Glomerular endothelial cell (primary cell): ENCODE results near the gene DENND1A. TPM values are rescaled to one million over a fixed set of nuclear protein-coding genes. Genes with fewer than 3 reads are reported as not detected.

Experiments used
- DNase-seq: peaks from one replicate; pipeline ENCODE4 v3.0.0-alpha.2; 2011; ENCODE audit warnings: low read depth, low spot score; ENCODE audit errors: extremely low read depth
- total RNA-seq: library from RNA; depleted of rRNA; stranded (reverse); fragments of >200 nt; gene quantifications from 2 replicates; pipeline ENCODE4 v1.2.3, GENCODE V29; 2015

DENND1A gene
- total RNA-seq, 1 donor from 2014 or later, result 18.1 TPM

DNA sequence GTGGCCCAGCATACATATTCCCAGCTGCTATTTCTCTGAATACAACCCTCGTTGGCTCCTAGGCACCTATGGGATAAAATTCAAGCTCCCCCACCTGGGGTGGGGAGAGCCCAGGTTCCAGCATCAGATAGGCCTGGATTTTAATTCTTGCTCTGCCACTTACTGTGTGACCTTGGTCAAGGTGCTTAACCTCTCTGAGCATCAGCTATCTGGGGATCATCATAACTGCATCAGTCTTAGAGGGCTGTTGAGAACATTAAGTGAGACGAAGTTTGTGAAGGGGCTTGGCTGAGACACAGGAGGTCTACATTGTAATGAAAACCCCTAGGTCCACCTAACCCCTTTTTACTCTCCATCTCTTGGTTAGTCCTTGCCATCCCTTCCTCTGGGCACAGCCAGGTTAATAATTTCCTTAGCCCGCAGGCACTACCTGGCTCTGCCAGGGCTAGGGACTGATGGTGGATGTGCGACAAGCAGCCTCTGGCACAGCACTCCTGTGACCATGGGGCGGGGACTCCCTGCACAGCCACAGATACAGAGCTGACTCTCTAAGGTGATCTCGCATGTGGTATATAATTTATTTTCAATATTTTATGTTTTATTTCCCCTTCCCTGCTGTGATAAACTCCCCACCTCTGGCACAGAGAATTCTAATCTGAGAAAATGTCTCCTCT is 505.2 kb downstream of the DENND1A start:
- no peak for DNase-seq

DNA sequence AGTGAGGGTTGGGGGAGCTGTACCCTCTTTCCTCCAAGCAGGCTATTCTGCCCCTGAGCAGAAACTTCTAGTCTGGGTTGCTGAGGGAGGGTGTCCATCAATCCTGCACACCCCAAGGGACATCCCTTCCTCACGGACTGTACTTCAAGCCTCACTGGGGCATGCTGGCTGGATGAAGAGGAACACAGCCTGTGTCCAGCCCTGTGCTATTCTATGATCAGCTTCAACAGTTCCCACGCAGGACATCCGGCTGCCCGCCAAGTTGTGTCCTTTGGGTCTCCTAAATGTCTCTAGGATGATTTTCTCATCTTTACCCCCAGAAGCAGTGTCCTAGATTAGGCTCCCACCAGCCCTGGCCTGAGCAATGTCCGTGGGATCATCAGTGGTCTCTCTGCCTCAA is 505.8 kb downstream of the DENND1A start:
- DNase-seq, result no peak

DNA sequence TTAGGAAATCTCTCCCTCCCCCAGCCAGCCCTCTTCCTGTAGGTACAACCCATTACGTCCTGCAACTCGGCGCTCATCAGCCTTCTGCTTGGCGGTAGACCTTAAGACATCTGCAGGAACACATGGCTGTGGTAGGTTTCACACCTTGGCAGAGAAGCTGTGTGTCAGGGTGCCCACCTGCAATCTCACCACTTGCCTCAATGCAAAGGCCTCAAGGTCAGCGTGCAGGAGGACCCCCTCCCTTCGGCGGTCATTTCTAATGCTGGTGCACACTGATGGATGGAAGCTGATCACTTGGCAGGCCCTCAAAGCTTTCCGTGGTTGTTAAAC is 506.6 kb downstream of the DENND1A start:
- DNase-seq, result no peak

DNA sequence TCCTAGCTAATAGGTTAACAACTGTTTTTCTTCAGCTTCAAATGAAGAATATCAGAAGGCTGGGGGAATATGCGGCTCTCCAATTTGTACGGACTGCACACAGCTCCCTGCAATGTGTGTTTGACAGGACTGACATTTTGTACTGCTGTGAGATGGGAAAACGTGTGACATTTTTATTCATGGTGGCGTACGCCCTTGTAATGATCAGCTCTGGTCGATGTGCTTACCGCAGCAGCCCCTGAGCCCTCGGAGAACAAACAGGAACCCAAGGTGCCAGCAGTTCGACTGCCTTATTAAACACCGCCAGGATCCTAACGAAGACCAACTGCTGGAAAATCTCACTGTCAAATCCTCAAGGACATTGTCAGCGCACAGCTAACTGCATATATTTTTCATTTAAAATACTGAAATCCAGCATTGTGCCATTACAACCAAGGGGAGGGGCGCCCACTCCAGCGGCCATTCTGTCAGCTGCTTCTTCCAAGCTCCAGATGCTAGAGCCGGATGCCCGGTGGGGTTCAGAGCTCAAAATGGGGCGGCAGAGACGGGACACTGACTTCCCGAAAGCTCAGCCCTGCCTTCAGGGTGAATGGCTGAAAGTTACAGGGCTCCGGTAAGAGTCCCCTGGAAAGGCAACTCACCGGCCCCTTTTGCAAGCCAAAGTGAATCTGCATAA is 507.2 kb downstream of the DENND1A start:
- no peak for DNase-seq

DNA sequence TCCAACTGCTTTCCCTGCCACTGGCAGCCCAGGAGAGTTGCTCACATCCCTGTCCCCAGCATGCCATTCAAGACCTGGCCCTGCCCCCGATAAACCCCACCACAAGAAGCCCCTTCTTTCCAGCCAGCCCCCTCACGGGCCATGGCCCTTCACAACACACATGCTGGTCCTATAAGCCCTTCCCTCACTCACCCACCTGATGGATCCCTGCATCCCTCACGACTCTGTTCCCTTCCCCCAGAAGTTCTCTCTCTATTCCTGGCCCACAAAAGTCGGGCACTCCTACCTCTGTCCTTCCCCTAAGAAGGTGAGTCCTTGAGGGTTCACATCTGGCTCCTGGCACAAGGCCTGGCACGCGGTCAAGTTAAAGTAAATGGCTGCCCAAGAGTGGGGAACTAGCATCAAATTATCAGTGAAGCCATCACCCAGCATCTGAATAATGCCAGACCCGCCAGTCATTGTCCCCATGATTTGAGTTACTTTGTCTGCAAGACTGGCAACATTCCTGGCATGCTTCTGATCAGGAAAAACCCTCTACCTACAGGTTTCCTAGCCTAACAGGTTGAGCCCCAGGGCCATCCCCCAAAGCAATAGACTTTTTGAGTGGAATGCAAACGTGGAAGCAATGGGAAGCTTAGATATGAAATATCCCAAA is 508.0 kb downstream of the DENND1A start:
- no peak for DNase-seq

DNA sequence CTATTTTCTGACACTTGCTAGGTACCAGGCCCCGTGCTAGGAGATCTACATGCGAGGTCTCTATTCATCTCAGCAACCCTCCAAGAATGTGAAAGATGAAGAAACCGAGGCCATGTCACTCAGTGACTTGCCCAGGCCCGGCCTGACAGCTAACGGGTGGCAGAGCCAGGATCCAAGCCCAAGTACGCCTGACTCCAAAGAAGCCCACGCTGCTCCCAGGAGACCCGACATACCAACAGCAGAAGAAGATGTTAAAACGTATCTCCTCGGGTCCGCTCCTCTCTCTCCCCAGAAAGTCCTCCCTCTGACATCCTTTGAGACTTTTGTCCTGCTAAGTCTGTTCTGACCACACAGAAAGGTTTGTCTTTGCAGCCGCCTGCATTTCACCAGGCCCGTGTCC is 508.7 kb downstream of the DENND1A start:
- DNase-seq, result no peak

DNA sequence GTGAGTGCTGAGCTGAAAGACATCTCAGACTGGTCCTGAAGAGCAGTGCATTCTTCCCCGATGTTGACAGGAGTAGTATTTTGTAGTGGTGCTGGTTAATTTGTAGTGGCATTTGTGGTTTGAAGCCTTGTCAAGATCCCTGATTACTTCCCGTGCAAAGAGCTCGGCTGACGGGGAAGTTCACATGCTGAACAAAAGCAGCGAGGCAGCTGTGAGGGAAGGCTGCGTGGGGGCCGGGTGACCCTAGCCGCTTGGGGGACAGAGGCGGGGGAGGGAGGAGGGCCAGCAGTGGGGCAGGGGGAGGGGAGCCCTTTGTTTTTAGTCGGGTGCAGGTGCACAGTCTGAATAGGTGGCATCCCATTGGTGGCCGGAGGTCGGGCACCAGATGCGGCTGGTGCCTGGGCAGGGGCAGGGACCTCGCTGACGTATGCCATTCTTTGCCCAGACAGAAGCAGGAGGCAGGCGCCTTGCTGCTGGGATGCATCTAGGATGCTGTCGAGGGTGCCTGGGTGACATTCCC is 509.3 kb downstream of the DENND1A start:
- DNase-seq, result no peak

DNA sequence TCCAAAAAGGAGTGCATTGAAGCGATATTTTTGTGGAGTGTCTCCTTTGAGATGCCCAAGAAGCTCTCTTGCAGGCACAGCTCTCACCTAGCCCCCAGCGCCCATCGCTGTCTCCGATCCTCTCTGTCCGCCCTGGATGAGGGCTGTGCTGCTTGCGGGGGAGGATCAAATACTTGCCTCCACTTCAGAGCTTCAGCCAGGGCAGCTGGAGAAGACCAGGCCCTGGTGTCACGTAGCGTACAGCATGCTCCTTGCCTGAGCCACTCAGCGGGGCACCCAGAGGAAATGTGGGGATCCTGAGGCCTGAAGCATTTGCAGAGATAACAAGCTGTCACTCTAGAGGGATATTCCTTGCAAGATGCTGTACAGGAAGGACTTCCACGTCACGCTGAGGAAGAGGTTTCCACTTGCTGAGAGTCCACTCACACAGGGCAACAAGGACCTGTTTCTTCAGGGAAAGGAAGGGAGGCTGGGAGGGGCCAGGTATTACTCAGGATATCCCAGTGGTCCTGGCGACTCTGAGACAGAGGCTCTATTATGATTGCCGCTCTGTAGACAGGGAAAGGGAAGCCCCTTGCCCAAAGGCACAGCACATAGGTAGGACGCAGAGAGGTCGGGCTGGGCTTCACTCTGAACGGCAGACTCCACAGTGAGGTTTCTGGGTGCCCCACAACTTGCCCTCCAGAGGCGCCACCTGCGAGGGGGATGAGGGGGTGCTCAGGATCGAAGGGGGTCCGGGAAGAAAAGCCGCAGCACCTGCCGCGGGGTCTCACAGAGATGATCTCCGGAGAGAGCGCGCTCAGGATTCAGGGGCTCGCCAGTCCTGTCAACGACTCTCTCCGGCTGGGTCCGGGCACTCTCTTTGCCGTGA is 510.0 kb downstream of the DENND1A start:
- no peak for DNase-seq

DNA sequence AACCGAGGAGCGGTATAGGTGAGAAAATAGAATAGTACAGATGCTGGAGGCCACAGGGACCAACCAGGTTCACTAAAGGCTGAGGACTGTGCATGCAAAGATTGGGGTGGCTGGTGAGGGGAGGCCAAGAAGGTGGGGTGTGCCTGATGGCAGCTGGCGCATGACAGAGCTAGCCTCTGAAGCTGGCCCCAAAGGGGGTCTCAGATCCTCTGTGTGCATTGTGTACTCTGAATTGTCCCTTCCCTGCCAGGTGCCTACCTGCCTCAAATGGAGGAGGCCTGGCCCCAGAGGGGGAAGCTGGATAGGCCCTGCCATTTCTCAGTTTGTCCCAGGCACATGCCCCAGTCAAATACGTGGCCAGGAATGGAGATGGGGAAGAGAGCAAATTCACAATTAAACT is 510.8 kb downstream of the DENND1A start:
- no peak for DNase-seq

DNA sequence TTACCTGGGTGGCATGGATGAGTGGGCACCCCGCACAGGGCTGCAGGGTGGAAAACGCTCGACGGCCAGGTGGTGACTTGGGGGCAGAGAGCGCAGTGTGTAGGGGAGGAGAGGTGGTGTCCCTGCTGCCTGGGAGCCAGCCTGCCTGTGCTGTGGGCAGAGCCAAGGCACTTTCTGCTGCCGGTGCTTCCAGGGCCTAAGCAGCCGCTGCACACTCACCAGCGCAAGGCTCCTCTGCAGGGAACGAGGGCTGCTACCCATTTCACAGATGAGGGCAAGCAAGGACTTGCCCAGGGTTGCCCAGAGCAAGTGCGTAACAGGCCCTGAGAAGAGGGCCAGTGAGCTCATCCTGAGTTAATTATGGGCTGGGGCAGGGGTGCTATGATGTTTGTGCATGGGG is 511.4 kb downstream of the DENND1A start:
- no peak for DNase-seq

DNA sequence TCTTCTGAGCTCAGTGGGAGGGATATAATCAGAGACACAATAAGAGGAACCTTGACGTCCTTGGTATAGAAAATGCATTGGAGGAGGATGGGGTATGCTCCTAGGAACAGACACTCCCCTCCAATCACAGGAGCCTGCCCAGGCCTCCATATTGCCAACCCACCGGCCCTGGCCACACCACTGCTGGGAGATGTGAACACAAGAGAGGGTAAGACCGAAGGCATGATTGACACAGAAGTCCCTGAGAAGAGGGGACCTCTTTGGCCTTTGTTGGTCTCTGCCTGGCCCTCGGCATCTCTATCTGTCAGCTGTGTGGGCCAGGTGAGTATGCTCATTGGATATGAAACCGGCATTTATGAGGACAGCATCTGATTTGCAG is 511.9 kb downstream of the DENND1A start:
- DNase-seq, result no peak

DNA sequence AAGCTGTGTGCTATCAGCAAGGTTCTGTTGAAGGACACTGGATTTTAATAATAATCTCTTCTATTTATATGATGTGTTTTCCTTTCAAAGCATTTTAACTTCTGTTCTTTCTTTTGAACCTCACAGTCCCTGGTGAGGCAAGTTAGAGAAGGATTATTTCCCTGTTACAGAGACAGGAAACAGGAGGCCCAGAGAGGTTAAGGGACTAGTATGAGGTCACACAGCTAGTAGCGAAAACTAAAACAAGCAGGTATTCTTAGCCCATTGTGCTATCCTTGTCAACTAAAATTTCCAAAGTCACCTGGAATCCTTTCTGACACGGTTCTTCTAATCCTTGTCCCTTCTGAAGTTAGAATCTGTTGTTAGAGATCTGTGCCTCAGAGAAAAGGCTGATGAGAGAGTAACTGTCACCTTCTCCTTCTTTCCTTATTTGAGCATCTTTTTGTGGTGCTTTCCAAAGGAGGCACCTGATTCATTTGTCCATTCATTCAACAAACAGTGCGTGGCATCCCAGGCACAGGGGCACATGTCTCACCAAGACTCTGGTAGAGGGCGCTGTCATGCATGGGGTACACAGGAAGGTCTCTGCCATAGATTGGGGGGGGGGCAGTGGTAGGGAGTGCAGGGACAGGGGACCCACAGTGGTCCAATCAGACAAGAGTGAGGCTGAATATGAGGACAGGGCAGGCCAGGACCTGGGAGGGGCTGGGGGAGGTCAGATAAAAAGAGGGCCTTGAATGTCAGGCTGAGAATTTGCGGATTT is 512.5 kb downstream of the DENND1A start:
- DNase-seq, result no peak

DNA sequence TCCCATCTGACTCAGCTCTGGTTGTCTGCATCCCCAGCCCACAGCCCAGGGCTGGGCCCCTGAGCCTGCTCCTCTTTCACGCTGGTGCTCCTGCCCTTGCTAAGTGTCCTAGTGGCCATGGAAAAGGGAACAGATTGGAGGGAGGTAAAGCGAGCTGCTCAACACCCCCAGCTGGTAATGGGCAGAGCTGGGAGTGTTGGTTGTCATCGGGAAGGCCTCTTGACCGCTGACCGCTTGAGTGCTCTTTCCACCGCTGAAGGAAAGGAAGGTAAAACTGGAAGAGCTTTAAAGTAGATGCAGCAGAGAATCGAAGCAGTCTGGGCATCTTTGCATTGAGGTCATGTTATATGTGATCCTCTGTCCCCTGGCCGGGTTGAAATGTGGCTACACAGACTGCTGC is 513.8 kb downstream of the DENND1A start:
- DNase-seq, result no peak

DNA sequence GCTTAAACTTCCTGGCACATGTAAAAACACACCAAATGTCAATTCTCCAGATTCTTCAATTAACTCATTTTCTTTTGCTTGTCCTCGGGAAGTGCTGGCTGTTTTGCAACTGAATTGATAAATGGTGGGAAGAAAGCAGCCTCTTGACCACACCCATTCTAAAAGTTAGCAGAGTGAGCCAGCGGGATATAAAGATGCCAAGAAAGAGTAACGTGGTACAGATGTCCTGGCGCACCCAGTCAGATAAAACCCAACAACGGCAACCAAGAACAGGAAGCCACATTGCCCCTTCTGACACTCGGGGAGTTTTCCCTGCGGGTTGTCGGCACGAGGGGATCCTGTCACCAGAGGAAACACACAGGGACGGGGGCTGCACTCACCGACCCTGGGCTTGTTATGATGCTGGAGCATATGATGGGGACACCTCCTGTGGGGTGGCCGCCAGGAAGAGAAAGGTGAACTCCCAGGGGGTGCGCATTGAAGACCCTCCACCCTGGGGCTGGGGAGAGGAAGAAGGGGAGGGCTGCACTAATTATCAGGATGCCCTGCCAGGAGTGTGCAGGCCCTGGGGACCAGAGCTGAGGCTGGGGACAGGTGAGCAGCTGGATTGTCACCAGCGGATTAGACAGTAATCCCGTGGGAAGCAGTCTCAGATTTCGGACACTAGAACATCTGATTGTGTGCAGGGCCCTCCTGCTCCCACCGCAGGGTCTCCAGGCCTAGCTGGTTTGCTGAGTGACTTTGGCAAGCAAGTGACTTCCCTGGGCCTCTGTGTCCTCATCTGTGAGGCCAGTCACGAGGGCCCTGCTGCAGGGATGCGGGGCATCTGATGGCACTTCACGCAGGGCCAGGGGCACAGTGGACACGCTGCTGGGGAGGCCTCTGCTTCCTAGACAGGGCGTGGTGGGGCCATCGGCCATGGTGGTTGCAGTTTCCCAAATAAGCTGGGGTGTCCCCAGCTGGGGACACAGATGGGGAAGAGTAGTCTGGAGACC is 514.7 kb downstream of the DENND1A start:
- DNase-seq, result no peak

DNA sequence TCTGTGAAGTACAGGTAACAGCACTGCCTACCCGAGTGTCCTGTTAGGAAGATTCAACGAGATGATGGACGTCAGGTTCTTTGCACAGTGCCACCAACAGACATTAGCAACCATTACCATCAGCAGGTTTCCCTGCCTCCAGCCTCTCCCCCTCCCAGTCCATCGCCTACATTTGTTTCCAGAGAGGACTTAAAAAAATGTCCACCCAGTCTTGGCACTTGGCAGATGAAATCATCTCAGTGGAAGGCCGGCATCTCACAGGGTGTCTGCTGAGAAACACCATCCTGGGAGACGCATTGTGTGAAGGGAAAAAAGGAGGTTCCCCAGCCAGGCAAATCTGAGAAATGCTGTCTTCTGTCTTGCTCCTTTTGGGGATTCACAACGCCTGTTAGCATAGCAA is 515.7 kb downstream of the DENND1A start:
- DNase-seq, result no peak

DNA sequence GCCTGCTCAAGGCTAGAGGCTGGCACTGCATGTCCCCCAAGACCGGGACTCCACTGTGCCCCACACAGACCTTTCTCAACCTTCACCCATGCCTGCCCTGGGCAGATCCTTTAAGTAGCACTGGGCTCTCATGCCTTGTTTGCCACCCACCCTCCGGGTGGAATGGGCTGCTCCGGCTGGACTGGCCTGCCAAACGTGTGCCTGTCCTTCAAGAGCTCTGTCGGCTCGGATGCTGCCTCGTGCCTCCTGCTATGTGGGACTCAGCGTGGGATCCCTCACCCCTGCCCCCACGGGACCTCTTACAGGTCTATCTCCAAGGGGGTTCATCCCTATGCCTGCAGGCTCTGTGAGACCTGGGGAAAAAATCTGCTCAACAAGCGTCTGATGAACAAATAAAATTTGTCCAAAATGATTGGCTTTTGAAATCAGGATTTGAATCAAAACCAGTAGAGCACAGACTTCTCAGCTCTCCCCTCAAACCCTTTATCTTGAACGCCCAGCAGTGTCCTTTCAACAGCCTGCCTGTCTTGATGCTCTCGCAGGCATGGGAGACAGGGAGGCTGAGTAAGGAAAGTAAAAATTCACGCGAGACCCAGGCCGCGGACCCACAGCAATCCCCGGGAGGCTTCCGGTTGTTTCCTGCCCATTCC is 517.6 kb downstream of the DENND1A start:
- no peak for DNase-seq

DNA sequence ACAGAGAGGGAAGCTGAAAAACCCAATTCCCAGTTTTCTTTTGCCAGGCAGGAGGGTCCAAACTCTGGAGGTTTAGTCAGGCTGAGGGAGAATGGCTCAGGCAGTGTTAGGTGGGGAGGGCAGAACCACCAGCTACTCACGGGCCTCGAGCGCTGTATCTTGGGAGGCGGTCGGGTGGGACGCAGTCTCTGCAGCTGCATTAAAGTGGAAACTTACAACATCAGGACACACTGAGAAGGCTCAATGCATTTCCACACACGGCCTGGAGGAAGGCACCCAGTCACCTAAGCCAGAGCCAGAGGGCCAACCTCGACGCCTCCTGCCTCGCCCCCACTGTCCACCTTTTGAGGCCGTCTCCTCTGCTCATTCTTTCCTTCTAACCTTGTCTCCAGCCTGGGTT is 518.3 kb downstream of the DENND1A start:
- DNase-seq, result no peak

DNA sequence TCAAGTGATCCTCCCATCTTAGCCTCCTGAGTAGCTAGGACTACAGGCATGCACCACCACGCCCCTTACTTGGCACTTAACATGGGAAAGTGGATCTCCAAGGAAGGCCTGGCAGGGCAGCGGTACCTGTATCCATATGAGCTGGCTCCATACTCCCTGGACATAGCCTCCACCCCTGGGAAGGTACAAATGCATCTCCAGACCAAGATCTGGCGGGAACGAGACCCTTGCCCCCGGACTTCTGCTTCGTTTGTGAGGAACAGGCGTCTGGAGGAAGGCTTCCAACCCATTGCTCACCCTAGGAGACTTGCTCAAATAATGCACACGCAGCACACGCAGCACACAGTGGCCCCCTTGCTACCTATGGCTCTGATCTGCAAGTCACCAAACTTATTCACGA is 518.7 kb downstream of the DENND1A start:
- no peak for DNase-seq
